SK-N-SH treated with all-trans-retinoic acid at 6 μM for 48 hours (cell line): ENCODE measurements around the gene GNG14.

Source experiments
- ATAC-seq: fragments of 200-7000 bp; cut with Tn5 transposase; 3 replicates; pipeline ENCODE4 v1.9.1; 2020; ENCODE audit warnings: mild to moderate bottlenecking, moderate library complexity
- ARNTL ChIP-seq: fragments of 450-650 bp; formaldehyde crosslinking; IDR thresholded peaks from 2 replicates; pipeline ENCODE4 v1.5.0; 2020; ENCODE audit warnings: low read depth, mild to moderate bottlenecking, moderate library complexity, borderline replicate concordance
- BACH2 ChIP-seq: fragments of 250-450 bp; sonication (Bioruptor Pico); IDR thresholded peaks from 2 replicates; pipeline ENCODE4 v1.9.0; 2021; ENCODE audit warnings: mild to moderate bottlenecking, borderline replicate concordance
- CSDC2 ChIP-seq: fragments of 250-450 bp; sonication (Bioruptor Pico); IDR thresholded peaks from 2 replicates; pipeline ENCODE4 v1.5.0; 2020; ENCODE audit warnings: mild to moderate bottlenecking, moderate library complexity
- GLIS3 ChIP-seq: fragments of 250-450 bp; sonication (Bioruptor Pico); IDR thresholded peaks from 2 replicates; pipeline ENCODE4 v1.5.0; 2020; ENCODE audit warnings: mild to moderate bottlenecking, moderate library complexity
- ISL1 ChIP-seq: fragments of 250-450 bp; sonication (Bioruptor Pico); IDR thresholded peaks from 2 replicates; pipeline ENCODE4 v2.1.2; 2022; ENCODE audit warnings: mild to moderate bottlenecking, moderate library complexity
- OSR1 ChIP-seq: fragments of 250-450 bp; sonication (Bioruptor Pico); IDR thresholded peaks from 2 replicates; pipeline ENCODE4 v1.8.0; 2022; ENCODE audit warnings: moderate library complexity, mild to moderate bottlenecking, inconsistent platforms
- PPARA ChIP-seq: fragments of 250-450 bp; sonication (Bioruptor Pico); IDR thresholded peaks from 2 replicates; pipeline ENCODE4 v1.5.0; 2020; ENCODE audit warnings: mild to moderate bottlenecking, borderline replicate concordance
- RARB ChIP-seq: fragments of 250-450 bp; sonication (Bioruptor Pico); IDR thresholded peaks from 2 replicates; pipeline ENCODE4 v1.8.0; 2021; ENCODE audit warnings: mild to moderate bottlenecking, moderate library complexity
- SNAI2 ChIP-seq: fragments of 250-450 bp; sonication (Bioruptor Pico); IDR thresholded peaks from 2 replicates; pipeline ENCODE4 v1.5.0; 2020; ENCODE audit warnings: mild to moderate bottlenecking, moderate library complexity
- TOX ChIP-seq: fragments of 250-450 bp; sonication (Bioruptor Pico); IDR thresholded peaks from 2 replicates; pipeline ENCODE4 v1.8.0; 2021; ENCODE audit warnings: mild to moderate bottlenecking, moderate library complexity, borderline replicate concordance
- ZC3H10 ChIP-seq: fragments of 250-450 bp; sonication (Bioruptor Pico); IDR thresholded peaks from 2 replicates; pipeline ENCODE4 v1.5.1; 2021; ENCODE audit warnings: mild to moderate bottlenecking, moderate library complexity
- ZFP30 ChIP-seq: fragments of 450-650 bp; formaldehyde crosslinking; IDR thresholded peaks from 2 replicates; pipeline ENCODE4 v1.5.0; 2022; ENCODE audit warnings: mild to moderate bottlenecking, moderate library complexity
- ZNF565 ChIP-seq: fragments of 450-650 bp; formaldehyde crosslinking; conservative IDR thresholded peaks from 2 replicates; pipeline ENCODE4 v1.5.0; 2020; ENCODE audit warnings: low read depth, mild to moderate bottlenecking, moderate library complexity
- ZNF70 ChIP-seq: fragments of 450-650 bp; formaldehyde crosslinking; IDR thresholded peaks from 2 replicates; pipeline ENCODE4 v1.5.0; 2020; ENCODE audit warnings: mild to moderate bottlenecking, moderate library complexity
- ZNF8 ChIP-seq: fragments of 450-650 bp; formaldehyde crosslinking; IDR thresholded peaks from 2 replicates; pipeline ENCODE4 v1.5.0; 2020; ENCODE audit warnings: mild to moderate bottlenecking, moderate library complexity
- TF ChIP-seq, protein P1 (sequence below): fragments of 250-450 bp; sonication (Bioruptor Pico); IDR thresholded peaks from 2 replicates; pipeline ENCODE4 v1.5.1; 2020; ENCODE audit warnings: low read depth, mild to moderate bottlenecking, moderate library complexity
- TF ChIP-seq, protein P2 (sequence below): fragments of 250-450 bp; sonication (Bioruptor Pico); IDR thresholded peaks from 2 replicates; pipeline ENCODE4 v1.8.0; 2020; ENCODE audit warnings: mild to moderate bottlenecking, moderate library complexity, borderline replicate concordance
- TF ChIP-seq, protein P3 (sequence below): fragments of 250-450 bp; sonication (Bioruptor Pico); IDR thresholded peaks from 2 replicates; pipeline ENCODE4 v1.5.0; 2020; ENCODE audit warnings: mild to moderate bottlenecking, moderate library complexity
- TF ChIP-seq, protein P4 (sequence below): fragments of 250-450 bp; sonication (Bioruptor Pico); IDR thresholded peaks from 2 replicates; pipeline ENCODE4 v1.8.0; 2021; ENCODE audit warnings: low read depth, mild to moderate bottlenecking, moderate library complexity, borderline replicate concordance
- TF ChIP-seq, protein P5 (sequence below): fragments of 250-450 bp; sonication (Bioruptor Pico); IDR thresholded peaks from 2 replicates; pipeline ENCODE4 v1.5.1; 2021; ENCODE audit warnings: mild to moderate bottlenecking, moderate library complexity

GNG14 gene

DNA sequence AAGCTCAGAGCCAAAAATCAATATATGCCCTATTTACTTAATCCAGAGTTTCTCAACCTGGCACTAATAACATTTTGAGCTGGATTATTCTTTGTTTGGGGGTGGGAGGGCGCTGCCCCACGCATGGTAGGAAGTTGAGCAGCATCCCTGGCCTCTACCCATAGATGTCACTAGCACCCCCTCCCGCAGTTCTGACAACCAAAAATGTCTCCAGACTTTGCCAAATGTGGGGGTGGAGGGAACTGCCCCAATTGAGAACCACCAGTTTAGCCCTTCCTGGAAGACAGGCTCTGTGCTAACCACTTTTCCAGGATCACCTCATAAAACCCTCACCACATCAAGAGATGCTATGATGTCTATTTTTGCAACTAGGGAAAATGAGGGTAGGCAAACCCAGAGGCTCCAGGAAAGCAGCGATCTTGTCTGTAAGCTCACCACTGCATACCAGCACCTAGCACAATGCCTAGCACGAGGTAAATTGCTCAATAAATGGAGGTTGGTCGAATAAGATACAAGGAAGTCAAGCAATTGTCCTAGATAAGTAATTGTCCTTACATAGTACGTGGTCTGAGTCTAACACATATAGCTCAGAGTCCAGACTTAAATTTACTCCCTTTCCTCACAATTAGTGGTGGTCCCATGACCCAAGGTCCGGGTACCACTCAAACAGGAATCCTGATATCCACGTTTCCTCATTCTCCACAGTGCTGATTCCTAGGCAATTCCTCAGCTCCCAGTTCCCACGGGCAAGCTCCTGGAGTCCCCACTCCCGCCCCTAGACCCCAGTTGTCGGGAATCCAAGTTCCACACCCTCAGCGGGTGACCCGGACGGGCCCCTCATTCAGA is 45.8 kb downstream of the GNG14 start:
- no peak for TF ChIP-seq ARNTL
- TF ChIP-seq ZNF8 (CRISPR knock-in tag) = no peak
- TF ChIP-seq CSDC2 (CRISPR knock-in tag) = no peak
- TF ChIP-seq OSR1 = no peak
- TF ChIP-seq BACH2 (CRISPR knock-in tag) = no peak
- TF ChIP-seq, protein P1, sequence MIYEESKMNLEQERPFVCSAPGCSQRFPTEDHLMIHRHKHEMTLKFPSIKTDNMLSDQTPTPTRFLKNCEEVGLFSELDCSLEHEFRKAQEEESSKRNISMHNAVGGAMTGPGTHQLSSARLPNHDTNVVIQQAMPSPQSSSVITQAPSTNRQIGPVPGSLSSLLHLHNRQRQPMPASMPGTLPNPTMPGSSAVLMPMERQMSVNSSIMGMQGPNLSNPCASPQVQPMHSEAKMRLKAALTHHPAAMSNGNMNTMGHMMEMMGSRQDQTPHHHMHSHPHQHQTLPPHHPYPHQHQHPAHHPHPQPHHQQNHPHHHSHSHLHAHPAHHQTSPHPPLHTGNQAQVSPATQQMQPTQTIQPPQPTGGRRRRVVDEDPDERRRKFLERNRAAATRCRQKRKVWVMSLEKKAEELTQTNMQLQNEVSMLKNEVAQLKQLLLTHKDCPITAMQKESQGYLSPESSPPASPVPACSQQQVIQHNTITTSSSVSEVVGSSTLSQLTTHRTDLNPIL (CRISPR knock-in tag) = no peak
- no peak for TF ChIP-seq GLIS3 (CRISPR knock-in tag)
- TF ChIP-seq ISL1 (CRISPR knock-in tag) = no peak
- TF ChIP-seq TOX (CRISPR knock-in tag) = no peak
- TF ChIP-seq, protein P2, sequence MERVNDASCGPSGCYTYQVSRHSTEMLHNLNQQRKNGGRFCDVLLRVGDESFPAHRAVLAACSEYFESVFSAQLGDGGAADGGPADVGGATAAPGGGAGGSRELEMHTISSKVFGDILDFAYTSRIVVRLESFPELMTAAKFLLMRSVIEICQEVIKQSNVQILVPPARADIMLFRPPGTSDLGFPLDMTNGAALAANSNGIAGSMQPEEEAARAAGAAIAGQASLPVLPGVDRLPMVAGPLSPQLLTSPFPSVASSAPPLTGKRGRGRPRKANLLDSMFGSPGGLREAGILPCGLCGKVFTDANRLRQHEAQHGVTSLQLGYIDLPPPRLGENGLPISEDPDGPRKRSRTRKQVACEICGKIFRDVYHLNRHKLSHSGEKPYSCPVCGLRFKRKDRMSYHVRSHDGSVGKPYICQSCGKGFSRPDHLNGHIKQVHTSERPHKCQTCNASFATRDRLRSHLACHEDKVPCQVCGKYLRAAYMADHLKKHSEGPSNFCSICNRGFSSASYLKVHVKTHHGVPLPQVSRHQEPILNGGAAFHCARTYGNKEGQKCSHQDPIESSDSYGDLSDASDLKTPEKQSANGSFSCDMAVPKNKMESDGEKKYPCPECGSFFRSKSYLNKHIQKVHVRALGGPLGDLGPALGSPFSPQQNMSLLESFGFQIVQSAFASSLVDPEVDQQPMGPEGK (CRISPR knock-in tag) = no peak
- TF ChIP-seq PPARA (CRISPR knock-in tag) = no peak
- TF ChIP-seq ZNF565 (CRISPR knock-in tag) = no peak
- TF ChIP-seq SNAI2 = no peak
- no peak for TF ChIP-seq ZNF70 (CRISPR knock-in tag)
- TF ChIP-seq ZFP30 = no peak
- TF ChIP-seq, protein P3, sequence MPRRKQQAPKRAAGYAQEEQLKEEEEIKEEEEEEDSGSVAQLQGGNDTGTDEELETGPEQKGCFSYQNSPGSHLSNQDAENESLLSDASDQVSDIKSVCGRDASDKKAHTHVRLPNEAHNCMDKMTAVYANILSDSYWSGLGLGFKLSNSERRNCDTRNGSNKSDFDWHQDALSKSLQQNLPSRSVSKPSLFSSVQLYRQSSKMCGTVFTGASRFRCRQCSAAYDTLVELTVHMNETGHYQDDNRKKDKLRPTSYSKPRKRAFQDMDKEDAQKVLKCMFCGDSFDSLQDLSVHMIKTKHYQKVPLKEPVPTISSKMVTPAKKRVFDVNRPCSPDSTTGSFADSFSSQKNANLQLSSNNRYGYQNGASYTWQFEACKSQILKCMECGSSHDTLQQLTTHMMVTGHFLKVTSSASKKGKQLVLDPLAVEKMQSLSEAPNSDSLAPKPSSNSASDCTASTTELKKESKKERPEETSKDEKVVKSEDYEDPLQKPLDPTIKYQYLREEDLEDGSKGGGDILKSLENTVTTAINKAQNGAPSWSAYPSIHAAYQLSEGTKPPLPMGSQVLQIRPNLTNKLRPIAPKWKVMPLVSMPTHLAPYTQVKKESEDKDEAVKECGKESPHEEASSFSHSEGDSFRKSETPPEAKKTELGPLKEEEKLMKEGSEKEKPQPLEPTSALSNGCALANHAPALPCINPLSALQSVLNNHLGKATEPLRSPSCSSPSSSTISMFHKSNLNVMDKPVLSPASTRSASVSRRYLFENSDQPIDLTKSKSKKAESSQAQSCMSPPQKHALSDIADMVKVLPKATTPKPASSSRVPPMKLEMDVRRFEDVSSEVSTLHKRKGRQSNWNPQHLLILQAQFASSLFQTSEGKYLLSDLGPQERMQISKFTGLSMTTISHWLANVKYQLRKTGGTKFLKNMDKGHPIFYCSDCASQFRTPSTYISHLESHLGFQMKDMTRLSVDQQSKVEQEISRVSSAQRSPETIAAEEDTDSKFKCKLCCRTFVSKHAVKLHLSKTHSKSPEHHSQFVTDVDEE = no peak
- TF ChIP-seq, protein P4, sequence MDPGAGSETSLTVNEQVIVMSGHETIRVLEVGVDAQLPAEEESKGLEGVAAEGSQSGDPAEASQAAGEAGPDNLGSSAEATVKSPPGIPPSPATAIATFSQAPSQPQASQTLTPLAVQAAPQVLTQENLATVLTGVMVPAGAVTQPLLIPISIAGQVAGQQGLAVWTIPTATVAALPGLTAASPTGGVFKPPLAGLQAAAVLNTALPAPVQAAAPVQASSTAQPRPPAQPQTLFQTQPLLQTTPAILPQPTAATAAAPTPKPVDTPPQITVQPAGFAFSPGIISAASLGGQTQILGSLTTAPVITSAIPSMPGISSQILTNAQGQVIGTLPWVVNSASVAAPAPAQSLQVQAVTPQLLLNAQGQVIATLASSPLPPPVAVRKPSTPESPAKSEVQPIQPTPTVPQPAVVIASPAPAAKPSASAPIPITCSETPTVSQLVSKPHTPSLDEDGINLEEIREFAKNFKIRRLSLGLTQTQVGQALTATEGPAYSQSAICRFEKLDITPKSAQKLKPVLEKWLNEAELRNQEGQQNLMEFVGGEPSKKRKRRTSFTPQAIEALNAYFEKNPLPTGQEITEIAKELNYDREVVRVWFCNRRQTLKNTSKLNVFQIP = no peak
- TF ChIP-seq, protein P5, sequence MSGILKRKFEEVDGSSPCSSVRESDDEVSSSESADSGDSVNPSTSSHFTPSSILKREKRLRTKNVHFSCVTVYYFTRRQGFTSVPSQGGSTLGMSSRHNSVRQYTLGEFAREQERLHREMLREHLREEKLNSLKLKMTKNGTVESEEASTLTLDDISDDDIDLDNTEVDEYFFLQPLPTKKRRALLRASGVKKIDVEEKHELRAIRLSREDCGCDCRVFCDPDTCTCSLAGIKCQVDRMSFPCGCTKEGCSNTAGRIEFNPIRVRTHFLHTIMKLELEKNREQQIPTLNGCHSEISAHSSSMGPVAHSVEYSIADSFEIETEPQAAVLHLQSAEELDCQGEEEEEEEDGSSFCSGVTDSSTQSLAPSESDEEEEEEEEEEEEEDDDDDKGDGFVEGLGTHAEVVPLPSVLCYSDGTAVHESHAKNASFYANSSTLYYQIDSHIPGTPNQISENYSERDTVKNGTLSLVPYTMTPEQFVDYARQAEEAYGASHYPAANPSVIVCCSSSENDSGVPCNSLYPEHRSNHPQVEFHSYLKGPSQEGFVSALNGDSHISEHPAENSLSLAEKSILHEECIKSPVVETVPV (CRISPR knock-in tag) = no peak
- TF ChIP-seq RARB (CRISPR knock-in tag) = no peak
- ATAC-seq = no peak

DNA sequence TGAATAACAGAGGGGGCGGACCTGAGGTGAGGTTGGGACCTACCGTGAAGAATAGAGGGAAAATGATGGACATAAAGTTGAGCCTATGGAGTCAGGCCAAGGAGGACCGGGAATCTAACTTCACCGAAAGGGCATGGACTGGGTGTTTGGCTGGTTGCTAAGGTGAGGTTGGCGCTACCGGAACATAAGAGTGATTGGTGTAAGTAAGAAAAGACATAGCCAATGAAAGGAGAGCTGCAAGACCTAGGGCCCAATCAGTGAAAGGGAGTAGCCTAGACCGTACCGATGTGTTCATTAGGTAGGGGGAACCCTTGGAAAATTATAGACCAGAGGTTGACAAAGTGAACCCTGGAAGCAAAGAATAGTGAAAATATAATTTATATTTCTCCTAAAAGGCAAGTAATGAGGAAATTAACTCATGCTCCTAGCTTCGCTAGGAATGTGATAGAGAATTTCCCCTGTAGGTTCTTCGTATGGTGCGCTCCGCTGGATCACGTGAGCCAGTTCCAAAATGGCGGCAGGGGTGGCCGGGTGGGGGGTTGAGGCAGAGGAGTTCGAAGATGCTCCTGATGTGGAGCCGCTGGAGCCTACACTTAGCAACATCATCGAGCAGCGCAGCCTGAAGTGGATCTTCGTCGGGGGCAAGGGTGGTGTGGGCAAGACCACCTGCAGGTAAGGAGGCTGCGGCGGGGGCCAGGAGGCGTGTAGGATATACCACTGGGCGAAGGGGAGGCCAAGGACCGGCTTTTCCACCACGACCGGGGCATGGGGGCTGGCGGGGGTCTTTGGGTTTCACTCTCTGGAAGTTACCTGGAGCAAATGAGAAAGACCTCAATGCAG is 49.4 kb downstream of the GNG14 start, which contains the start of gene GET3:
GET3 (plus strand) TSS at position 503 of the 840 bp plus-strand sequence; CDS start at position 512, 9 bp downstream.
- ATAC-seq = peak; percentile 94
- no peak for TF ChIP-seq ZC3H10 (CRISPR knock-in tag)
- no peak for TF ChIP-seq GLIS3 (CRISPR knock-in tag)
- no peak for TF ChIP-seq PPARA (CRISPR knock-in tag)
- TF ChIP-seq ZNF8 (CRISPR knock-in tag) = peak; percentile 13; the same call in 1 of the 2 replicates
